GM12891 (cell line): ENCODE measurements around the gene ERGIC3.

Experiments
- DNase-seq: peaks from one replicate; pipeline ENCODE4 v3.0.0; 2011; ENCODE audit warnings: low spot score; ENCODE audit not compliant: insufficient read length
- FAIRE-seq: peaks from 2 replicates; lab custom pipeline; 2011; peaks lifted over from hg19 to GRCh38; lab: Jason Lieb, UNC
- PAX5 ChIP-seq: IDR thresholded peaks from 2 replicates; pipeline ENCODE4 v1.6.1; 2011; ENCODE audit warnings: low read length, moderate library complexity, mild to moderate bottlenecking; ENCODE audit not compliant: insufficient read depth, severe bottlenecking
- POLR2A ChIP-seq: IDR thresholded peaks from 2 replicates; pipeline ENCODE4 v1.6.1; 2011; ENCODE audit warnings: low read depth, low read length, control low read depth
- POLR2AphosphoS5 ChIP-seq: IDR thresholded peaks from 2 replicates; pipeline ENCODE4 v1.6.1; 2011; ENCODE audit warnings: low read depth, low read length, control low read depth
- POU2F2 ChIP-seq: IDR thresholded peaks from 2 replicates; pipeline ENCODE4 v1.6.1; 2011; ENCODE audit warnings: low read depth, mild to moderate bottlenecking, control low read depth, low read length, moderate library complexity
- SPI1 ChIP-seq: IDR thresholded peaks from 2 replicates; pipeline ENCODE4 v1.6.1; 2011; ENCODE audit warnings: low read depth, low read length, control low read depth
- TAF1 ChIP-seq: IDR thresholded peaks from 2 replicates; pipeline ENCODE4 v1.6.1; 2011; ENCODE audit warnings: low read depth, low read length, control low read depth

The ERGIC3 gene

GRCh38 chr20:35578469-35578868 is 36.6 kb downstream of the ERGIC3 start:
- FAIRE-seq (no peak), DNase-seq (no peak)
- no peak for TF ChIP-seq POLR2AphosphoS5
- no peak for TF ChIP-seq POU2F2
- no peak for TF ChIP-seq SPI1
- TF ChIP-seq PAX5, result no peak
- TF ChIP-seq TAF1, result no peak
- no peak for TF ChIP-seq POLR2A

GRCh38 chr20:35579196-35579595 is 37.3 kb downstream of the ERGIC3 start:
- FAIRE-seq, result no peak
- TF ChIP-seq POU2F2, result no peak
- TF ChIP-seq POLR2AphosphoS5, result no peak
- no peak for TF ChIP-seq TAF1
- no peak for TF ChIP-seq SPI1
- no peak for TF ChIP-seq PAX5
- TF ChIP-seq POLR2A, result no peak
- no peak for DNase-seq

GRCh38 chr20:35582131-35582530 is 40.3 kb downstream of the ERGIC3 start:
- TF ChIP-seq TAF1, result no peak
- TF ChIP-seq SPI1, result no peak
- TF ChIP-seq POLR2AphosphoS5, result no peak
- TF ChIP-seq POLR2A, result no peak
- TF ChIP-seq PAX5, result no peak
- no peak for TF ChIP-seq POU2F2
- DNase-seq, result no peak
- FAIRE-seq, result no peak

GRCh38 chr20:35582741-35583404 is 41.0 kb downstream of the ERGIC3 start:
- DNase-seq (no peak), FAIRE-seq (no peak)
- no peak for TF ChIP-seq POLR2A
- TF ChIP-seq POLR2AphosphoS5, result no peak
- TF ChIP-seq POU2F2, result no peak
- no peak for TF ChIP-seq TAF1
- no peak for TF ChIP-seq SPI1
- TF ChIP-seq PAX5, result no peak

GRCh38 chr20:35583636-35584560 is 42.0 kb downstream of the ERGIC3 start:
- FAIRE-seq, result no peak
- TF ChIP-seq POLR2A (no peak), POU2F2 (no peak), PAX5 (no peak), SPI1 (no peak), TAF1 (no peak), POLR2AphosphoS5 (no peak)
- DNase-seq, result no peak

- TF ChIP-seq SPI1 (no peak), TAF1 (no peak), PAX5 (no peak), POU2F2 (no peak), POLR2A (no peak), POLR2AphosphoS5 (no peak)
- FAIRE-seq (no peak), DNase-seq (no peak)
Measured at GRCh38 chr20:35586751-35587425, 45.0 kb downstream of the ERGIC3 start.

GRCh38 chr20:35587436-35587835 is 45.6 kb downstream of the ERGIC3 start:
- no peak for FAIRE-seq
- DNase-seq, result no peak
- TF ChIP-seq POLR2AphosphoS5 (no peak), PAX5 (no peak), SPI1 (no peak), POLR2A (no peak), TAF1 (no peak), POU2F2 (no peak)

- no peak for TF ChIP-seq SPI1
- no peak for TF ChIP-seq POU2F2
- TF ChIP-seq TAF1, result no peak
- TF ChIP-seq POLR2AphosphoS5, result no peak
- TF ChIP-seq POLR2A, result no peak
- TF ChIP-seq PAX5, result no peak
- FAIRE-seq (no peak), DNase-seq (no peak)
Measured at GRCh38 chr20:35588397-35588796, 46.5 kb downstream of the ERGIC3 start.

- FAIRE-seq (no peak), DNase-seq (no peak)
- TF ChIP-seq TAF1, result no peak
- TF ChIP-seq POLR2AphosphoS5, result no peak
- no peak for TF ChIP-seq PAX5
- no peak for TF ChIP-seq POU2F2
- TF ChIP-seq POLR2A, result no peak
- no peak for TF ChIP-seq SPI1
Measured at GRCh38 chr20:35592339-35592974, 50.6 kb downstream of the ERGIC3 start.
